Osteoblast (primary cell): ENCODE data around the gene KIRREL3. TPM values are rescaled to one million over a fixed set of nuclear protein-coding genes. Genes with fewer than 3 reads are reported as not detected.

Source experiments
- DNase-seq: peaks from one replicate; pipeline ENCODE4 v3.0.0; 2011; ENCODE audit warnings: low spot score, mixed read lengths; ENCODE audit not compliant: insufficient read length; ENCODE audit errors: missing footprints
- H2AFZ ChIP-seq: 2 replicates; pipeline ENCODE4 v1.6.0; 2011; ENCODE audit warnings: mild to moderate bottlenecking, low read length
- H3K27ac ChIP-seq: 2 replicates; pipeline ENCODE4 v1.5.1; 2011; ENCODE audit warnings: mild to moderate bottlenecking, low read depth, low read length, moderate library complexity
- H3K27me3 ChIP-seq: 2 replicates; pipeline ENCODE4 v1.6.0; 2012; ENCODE audit warnings: mild to moderate bottlenecking, control low read depth, inconsistent platforms, low read length, moderate library complexity; ENCODE audit not compliant: insufficient read depth
- H3K36me3 ChIP-seq: 2 replicates; pipeline ENCODE4 v1.5.1; 2011; ENCODE audit warnings: mild to moderate bottlenecking, low read length, control low read depth, moderate library complexity; ENCODE audit not compliant: insufficient read depth
- H3K4me1 ChIP-seq: 2 replicates; pipeline ENCODE4 v1.5.1; 2011; ENCODE audit warnings: mild to moderate bottlenecking, low read length, control low read depth, moderate library complexity; ENCODE audit not compliant: insufficient read depth
- H3K4me2 ChIP-seq: 2 replicates; pipeline ENCODE4 v1.6.0; 2011; ENCODE audit warnings: mild to moderate bottlenecking, low read length; ENCODE audit not compliant: insufficient read depth
- H3K4me3 ChIP-seq: fragments of 200-600 bp; sonication (generic); 3 replicates; pipeline ENCODE4 v1.5.1; 2012; ENCODE audit warnings: mild to moderate bottlenecking, low read length, inconsistent platforms; ENCODE audit not compliant: insufficient read depth
- H3K79me2 ChIP-seq: 2 replicates; pipeline ENCODE4 v1.6.0; 2012; ENCODE audit warnings: mild to moderate bottlenecking, low read length, control low read depth, inconsistent platforms; ENCODE audit not compliant: insufficient read depth
- H3K9me3 ChIP-seq: 2 replicates; pipeline ENCODE4 v1.5.1; 2011; ENCODE audit warnings: low read depth, low read length, control low read depth
- H4K20me1 ChIP-seq: 2 replicates; pipeline ENCODE4 v1.6.0; 2012; ENCODE audit warnings: mild to moderate bottlenecking, low read length, control low read depth; ENCODE audit not compliant: insufficient read depth
- total RNA-seq: library from RNA; depleted of rRNA; stranded (reverse); fragments of >200 nt; gene quantifications from 2 replicates; pipeline ENCODE4 v1.2.3, GENCODE V29; 2012
- TF ChIP-seq, protein P1 (sequence below): IDR thresholded peaks from 2 replicates; pipeline ENCODE4 v1.5.1; 2011; ENCODE audit warnings: mild to moderate bottlenecking, low read depth, low read length, moderate library complexity; ENCODE audit errors: extremely low read depth

Gene KIRREL3
- total RNA-seq = 3.6 and 4.4 TPM in 2 replicates

DNA sequence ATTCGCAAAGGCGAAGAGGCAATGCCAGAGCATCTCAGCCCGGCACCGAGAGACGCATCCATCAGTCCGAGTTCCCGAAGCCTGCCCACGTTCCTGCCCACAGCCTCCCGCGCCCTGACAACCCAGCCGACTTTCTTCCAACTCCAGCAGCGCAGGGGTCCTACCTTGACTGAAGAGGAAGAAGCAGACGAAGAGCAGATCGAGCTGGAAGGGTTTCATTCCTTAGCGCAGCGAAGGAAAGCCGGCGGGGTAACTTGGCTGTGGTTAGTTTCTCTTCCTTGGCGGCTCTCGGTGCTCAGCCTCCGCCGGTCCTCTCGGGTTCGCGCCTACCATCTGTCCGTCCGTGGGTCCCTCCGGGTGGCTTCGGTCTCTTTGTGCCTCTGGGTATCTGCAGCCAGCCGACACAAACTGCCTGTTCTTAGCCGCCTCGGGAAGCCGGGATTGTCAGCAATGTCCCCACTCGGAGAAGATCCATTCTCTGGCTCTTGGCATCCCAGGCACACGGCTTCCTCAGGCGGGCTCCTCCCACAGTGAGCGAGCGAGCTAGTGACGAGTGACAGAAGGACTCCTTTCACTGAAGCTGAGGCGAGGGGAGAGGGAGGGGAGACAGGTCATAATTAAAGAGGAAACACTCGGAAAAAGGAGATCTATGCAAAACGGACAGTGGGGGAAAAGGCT is at the start of gene KIRREL3:
Gene KIRREL3 (minus strand): TSS at position 480 of the 678 bp plus-strand sequence.
- H3K4me2 ChIP-seq = peak within 1 kb of the TSS; percentile 87
- TF ChIP-seq, protein P1, sequence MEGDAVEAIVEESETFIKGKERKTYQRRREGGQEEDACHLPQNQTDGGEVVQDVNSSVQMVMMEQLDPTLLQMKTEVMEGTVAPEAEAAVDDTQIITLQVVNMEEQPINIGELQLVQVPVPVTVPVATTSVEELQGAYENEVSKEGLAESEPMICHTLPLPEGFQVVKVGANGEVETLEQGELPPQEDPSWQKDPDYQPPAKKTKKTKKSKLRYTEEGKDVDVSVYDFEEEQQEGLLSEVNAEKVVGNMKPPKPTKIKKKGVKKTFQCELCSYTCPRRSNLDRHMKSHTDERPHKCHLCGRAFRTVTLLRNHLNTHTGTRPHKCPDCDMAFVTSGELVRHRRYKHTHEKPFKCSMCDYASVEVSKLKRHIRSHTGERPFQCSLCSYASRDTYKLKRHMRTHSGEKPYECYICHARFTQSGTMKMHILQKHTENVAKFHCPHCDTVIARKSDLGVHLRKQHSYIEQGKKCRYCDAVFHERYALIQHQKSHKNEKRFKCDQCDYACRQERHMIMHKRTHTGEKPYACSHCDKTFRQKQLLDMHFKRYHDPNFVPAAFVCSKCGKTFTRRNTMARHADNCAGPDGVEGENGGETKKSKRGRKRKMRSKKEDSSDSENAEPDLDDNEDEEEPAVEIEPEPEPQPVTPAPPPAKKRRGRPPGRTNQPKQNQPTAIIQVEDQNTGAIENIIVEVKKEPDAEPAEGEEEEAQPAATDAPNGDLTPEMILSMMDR = no peak
- no peaks in the 10 kb centered on the region for H3K27me3 ChIP-seq
- H3K4me3 ChIP-seq = peak within 1 kb of the TSS; percentile 79
- H3K36me3 ChIP-seq = no peaks in the 10 kb centered on the region
- H2AFZ ChIP-seq = peak within 1 kb of the TSS; percentile 78
- peaks cover 53% of the 10 kb centered on the region for H3K79me2 ChIP-seq
- peak within 1 kb of the TSS; percentile 72 for H3K27ac ChIP-seq
- no peaks in the 10 kb centered on the region for H4K20me1 ChIP-seq
- peaks cover 41% of the 10 kb centered on the region for H3K4me1 ChIP-seq
- DNase-seq = peak; percentile 86
- H3K9me3 ChIP-seq = no peaks in the 10 kb centered on the region

DNA sequence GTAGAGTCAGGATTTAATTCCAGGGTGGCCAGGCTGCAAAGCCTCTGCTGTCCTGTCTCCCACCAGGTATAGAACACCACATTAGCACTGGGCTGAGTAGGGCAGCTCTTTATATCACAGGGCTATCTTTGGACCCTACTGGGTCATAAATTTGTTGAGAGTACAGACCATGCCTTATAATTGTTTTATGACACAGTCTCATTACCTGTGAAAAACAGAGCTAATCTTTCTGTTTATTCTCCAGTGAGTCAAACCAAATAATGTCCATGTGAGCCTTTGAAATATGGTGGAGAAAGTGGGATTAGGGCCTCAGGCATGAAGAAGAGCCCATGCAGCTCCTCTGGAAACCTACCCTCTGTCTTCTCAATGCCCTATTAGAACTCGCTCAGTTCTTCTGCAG is 49.6 kb upstream of the KIRREL3 start:
- Histone ChIP-seq H3K4me2 (no peak overlapping the region), H2AFZ (no peak overlapping the region)
- no peak for DNase-seq

DNA sequence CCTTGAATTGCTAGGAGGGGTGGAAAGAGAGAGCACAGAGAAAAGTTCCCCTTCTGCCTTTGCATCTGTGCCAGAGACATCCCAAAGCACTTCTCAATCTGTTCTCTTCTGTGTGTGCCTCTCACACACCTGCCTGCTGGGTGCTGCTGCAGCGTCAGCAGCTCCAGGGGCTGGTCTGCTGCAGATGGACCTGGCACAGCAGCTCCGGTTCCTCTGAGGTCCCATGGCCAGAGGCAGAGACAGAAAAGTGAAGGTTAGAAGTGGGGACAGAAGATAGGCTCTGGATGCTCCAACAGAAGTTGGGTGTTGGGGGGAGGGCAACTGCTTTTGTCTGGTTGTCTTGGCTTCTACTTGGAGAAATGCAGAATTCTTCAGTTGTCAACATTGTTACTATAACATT is 48.9 kb upstream of the KIRREL3 start:
- Histone ChIP-seq H3K79me2 (no peaks in the 10 kb centered on the region), H2AFZ (no peak overlapping the region), H3K4me2 (no peak overlapping the region), H3K9me3 (no peaks in the 10 kb centered on the region), H4K20me1 (no peaks in the 10 kb centered on the region), H3K27me3 (no peaks in the 10 kb centered on the region), H3K36me3 (no peaks in the 10 kb centered on the region), H3K4me3 (no peak overlapping the region), H3K4me1 (no peaks in the 10 kb centered on the region), H3K27ac (no peak overlapping the region)
- TF ChIP-seq, protein P1 = no peak
- DNase-seq = no peak

More for the DNA sequence above, 49.6 kb upstream of the KIRREL3 start:
- H4K20me1 ChIP-seq = no peaks in the 10 kb centered on the region
- H3K36me3 ChIP-seq = no peaks in the 10 kb centered on the region
- H3K79me2 ChIP-seq = no peaks in the 10 kb centered on the region
- H3K4me3 ChIP-seq = no peak overlapping the region
- H3K27me3 ChIP-seq = no peaks in the 10 kb centered on the region
- TF ChIP-seq, protein P1 = no peak
- H3K27ac ChIP-seq = no peak overlapping the region
- H3K4me1 ChIP-seq = no peaks in the 10 kb centered on the region
- no peaks in the 10 kb centered on the region for H3K9me3 ChIP-seq

DNA sequence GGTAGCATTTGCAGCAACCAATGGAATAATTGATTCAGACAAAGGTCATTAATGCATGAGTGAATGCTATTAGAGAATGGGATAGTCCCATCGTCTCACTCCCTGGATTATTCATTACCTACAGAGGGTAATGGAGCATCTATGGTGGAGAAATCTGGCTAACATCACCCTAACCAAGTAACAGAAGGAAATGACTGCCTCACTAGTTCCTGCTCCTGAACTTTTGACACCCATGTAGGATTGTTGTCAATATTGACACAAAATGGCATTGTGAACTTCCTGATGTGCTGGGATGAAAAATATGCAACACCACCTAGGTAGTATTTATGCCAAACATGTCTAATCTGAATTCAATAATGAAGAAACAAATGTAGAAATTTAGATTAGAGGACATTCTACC is 44.0 kb upstream of the KIRREL3 start:
- Histone ChIP-seq H4K20me1 (no peaks in the 10 kb centered on the region), H3K4me1 (no peaks in the 10 kb centered on the region), H3K4me2 (no peak overlapping the region), H3K9me3 (no peaks in the 10 kb centered on the region), H3K27me3 (peaks cover 2% of the 10 kb centered on the region), H3K27ac (no peak overlapping the region), H3K79me2 (no peaks in the 10 kb centered on the region), H2AFZ (no peak overlapping the region), H3K4me3 (no peak overlapping the region), H3K36me3 (no peaks in the 10 kb centered on the region)
- TF ChIP-seq, protein P1 = no peak
- peak; percentile 2 for DNase-seq
